PC-9 (cell line): ENCODE measurements around the gene DMWD. TPM values are rescaled to one million over a fixed set of nuclear protein-coding genes. Genes with fewer than 3 reads are reported as not detected.

ENCODE experiments used
- BruUV-seq: library from RNA; stranded (reverse); fragments of 400-500 nt; replicated peaks from 2 replicates; lab custom pipeline; 2021; lab: Mats Ljungman, UMichigan
- CTCF ChIA-PET: fragments of 300-600 bp; sonication (Branson Sonifier 250); formaldehyde crosslinking; loops from one replicate; lab custom pipeline; 2022; ENCODE audit warnings: antibody characterized with exemption; lab: Charles Lee
- POLR2A ChIA-PET: fragments of 300-600 bp; sonication (Branson Sonifier 250); formaldehyde crosslinking; loops from one replicate; lab custom pipeline; 2022; ENCODE audit warnings: antibody characterized with exemption; ENCODE audit not compliant: unreplicated experiment; lab: Charles Lee
- DNase-seq, 2 experiments: peaks; one replicate each; pipeline versions ENCODE4 v3.0.0 to v3.0.0-alpha.2; 2015 to 2022; ENCODE audit warnings: mixed read lengths in 1 of 2
- H2AFZ ChIP-seq: fragments of 200-600 bp; sonication (generic); 2 replicates; pipeline ENCODE4 v1.8.1; 2017; ENCODE audit warnings: antibody characterized with exemption
- H3F3A ChIP-seq: fragments of 200-600 bp; sonication (generic); 2 replicates; pipeline ENCODE4 v1.8.1; 2017; ENCODE audit warnings: antibody characterized with exemption, mild to moderate bottlenecking, low read depth; ENCODE audit not compliant: insufficient read depth
- H3K27ac ChIP-seq: fragments of 200-600 bp; sonication (generic); 2 replicates; pipeline ENCODE4 v1.6.1; 2016; ENCODE audit warnings: mixed run types
- H3K27me3 ChIP-seq: fragments of 200-600 bp; sonication (generic); 2 replicates; pipeline ENCODE4 v1.6.1; 2016; ENCODE audit warnings: low read depth, mixed run types; ENCODE audit not compliant: insufficient read depth
- H3K36me3 ChIP-seq: fragments of 200-600 bp; sonication (generic); 2 replicates; pipeline ENCODE4 v1.6.1; 2016; ENCODE audit warnings: low read depth, mixed run types
- H3K4me1 ChIP-seq: fragments of 200-600 bp; sonication (generic); replicated peaks from 2 replicates; pipeline ENCODE4 v1.6.1; 2016; ENCODE audit warnings: mixed run types; ENCODE audit not compliant: insufficient read depth
- H3K4me2 ChIP-seq: fragments of 200-600 bp; sonication (generic); 2 replicates; pipeline ENCODE4 v1.6.1; 2017; ENCODE audit warnings: mixed run types
- H3K4me3 ChIP-seq: fragments of 200-600 bp; sonication (generic); 2 replicates; pipeline ENCODE4 v1.6.1; 2016; ENCODE audit warnings: mixed run types
- H3K79me2 ChIP-seq: fragments of 200-600 bp; sonication (generic); 2 replicates; pipeline ENCODE4 v1.6.1; 2017; ENCODE audit warnings: low read depth, mixed run types
- H3K9me2 ChIP-seq: fragments of 200-600 bp; sonication (generic); 2 replicates; pipeline ENCODE4 v1.8.1; 2017; ENCODE audit warnings: mild to moderate bottlenecking; ENCODE audit not compliant: insufficient read depth
- H3K9me3 ChIP-seq: fragments of 200-600 bp; sonication (generic); 2 replicates; pipeline ENCODE4 v1.8.1; 2016; ENCODE audit warnings: low read depth; ENCODE audit not compliant: insufficient read depth
- H4K20me1 ChIP-seq: fragments of 200-600 bp; sonication (generic); 2 replicates; pipeline ENCODE4 v1.8.1; 2017; ENCODE audit not compliant: insufficient read depth
- CTCF ChIP-seq: fragments of 200-600 bp; sonication (generic); conservative IDR thresholded peaks from 2 replicates; pipeline ENCODE4 v1.6.1; 2017; ENCODE audit warnings: mixed run types, antibody characterized with exemption, mild to moderate bottlenecking, moderate library complexity
- EZH2 ChIP-seq: fragments of 200-600 bp; sonication (generic); IDR thresholded peaks from 2 replicates; pipeline ENCODE4 v1.8.0; 2017; ENCODE audit warnings: antibody characterized with exemption, low read depth
- intact Hi-C: fragments of 100-400 bp; cut with micrococcal nuclease; formaldehyde crosslinking; loops from one replicate; pipeline ENCODE4 v1.10.0; 2022; ENCODE audit not compliant: unreplicated experiment
- total RNA-seq: library from RNA; stranded (reverse); gene quantifications from 2 replicates; pipeline ENCODE4 v1.2.3, GENCODE V29; 2021

Gene DMWD
- total RNA-seq, 1 experiment from 2014 or later: 66.7 TPM

- Histone ChIP-seq H3K79me2 (no peaks in the 10 kb centered on the region), H2AFZ (no peak overlapping the region), H4K20me1 (no peaks in the 10 kb centered on the region), H3K27ac (no peak overlapping the region), H3F3A (peaks cover 26% of the 10 kb centered on the region; the same call in 1 of the 2 replicates), H3K27me3 (no peaks in the 10 kb centered on the region), H3K4me1 (peaks cover 10% of the 10 kb centered on the region), H3K36me3 (no peaks in the 10 kb centered on the region), H3K4me2 (no peak overlapping the region), H3K9me3 (no peaks in the 10 kb centered on the region), H3K4me3 (no peak overlapping the region), H3K9me2 (no peaks in the 10 kb centered on the region)
- ChIA-PET CTCF (no interaction called here), POLR2A (interaction anchor here (0.6 to 0.7 kb wide), 3 partner anchors 73 to 883 kb away, joined by 3 to 8 read pairs (median 3); partner anchors contain the start of gene QPCTL)
- no TSS peak for BruUV-seq
- TF ChIP-seq EZH2 (no peak), CTCF (no peak)
- no peak for DNase-seq
- intact Hi-C loops: loop anchor here (5.0 kb wide), 2 partner anchors 117 to 343 kb away; partner anchors contain the start of gene ERCC1
These were observed 27.5 kb downstream of the DMWD start for GRCh38 chr19:45764945-45765701.

- Histone ChIP-seq H3K9me3 (no peaks in the 10 kb centered on the region), H3K27ac (no peak overlapping the region), H4K20me1 (no peaks in the 10 kb centered on the region), H3K4me3 (no peak overlapping the region), H3K79me2 (no peaks in the 10 kb centered on the region), H3K4me2 (no peak overlapping the region), H3K27me3 (no peaks in the 10 kb centered on the region), H3K36me3 (no peaks in the 10 kb centered on the region), H3K9me2 (no peaks in the 10 kb centered on the region), H2AFZ (no peak overlapping the region), H3F3A (peaks cover 20% of the 10 kb centered on the region; the same call in 1 of the 2 replicates), H3K4me1 (peaks cover 10% of the 10 kb centered on the region)
- BruUV-seq: no TSS peak
- intact Hi-C loops: no loop called here
- POLR2A ChIA-PET: interaction anchor here (0.6 to 0.7 kb wide), 3 partner anchors 72 to 884 kb away, joined by 3 to 8 read pairs (median 3); partner anchors contain the start of gene QPCTL
- TF ChIP-seq EZH2 (no peak), CTCF (no peak)
- no peak for DNase-seq
- CTCF ChIA-PET: no interaction called here
These were observed 28.2 kb downstream of the DMWD start for GRCh38 chr19:45764475-45764874.

GRCh38 chr19:45763691-45764294 lies 28.9 kb downstream of the DMWD start:
- peaks cover 17% of the 10 kb centered on the region; the same call in 1 of the 2 replicates for H3F3A ChIP-seq
- no peaks in the 10 kb centered on the region for H4K20me1 ChIP-seq
- ChIA-PET CTCF (interaction anchor here (0.6 kb wide), 1 partner anchor 27 kb away, joined by 10 read pairs; no protein-coding TSS in a partner anchor), POLR2A (no interaction called here)
- H3K36me3 ChIP-seq: no peaks in the 10 kb centered on the region
- peaks cover 10% of the 10 kb centered on the region for H3K4me1 ChIP-seq
- no peak for TF ChIP-seq EZH2
- no peak for TF ChIP-seq CTCF
- BruUV-seq: no TSS peak
- no peak overlapping the region for H3K4me3 ChIP-seq
- no peak overlapping the region for H3K4me2 ChIP-seq
- no peaks in the 10 kb centered on the region for H3K9me2 ChIP-seq
- H3K79me2 ChIP-seq: no peaks in the 10 kb centered on the region
- H3K27ac ChIP-seq: no peak overlapping the region
- no peaks in the 10 kb centered on the region for H3K9me3 ChIP-seq
- no peak overlapping the region for H2AFZ ChIP-seq
- no peaks in the 10 kb centered on the region for H3K27me3 ChIP-seq
- intact Hi-C loops: no loop called here
- DNase-seq: no peak
